ENCODE results near the gene TEPSIN.

TEPSIN gene

GRCh38 chr17:81238815-81239713 is at the start of gene TEPSIN, which contains the start of gene NDUFAF8:
TSS of gene TEPSIN (minus strand) at chr17:81239055. CDS start at chr17:81239033, 22 bp downstream.
TSS of gene NDUFAF8 (plus strand) at chr17:81239318. CDS start at chr17:81239364, 46 bp downstream.
- peak; percentile 99 for DNase-seq (ENCODE audit: low spot score)

GRCh38 chr17:81287741-81288430 is 49.0 kb upstream of the TEPSIN start:
- DNase-seq (ENCODE audit: low spot score): no peak

- no peak for DNase-seq (ENCODE audit: low spot score)
Measured at GRCh38 chr17:81287152-81287551, 48.3 kb upstream of the TEPSIN start.

GRCh38 chr17:81286491-81287145 is 47.8 kb upstream of the TEPSIN start:
- DNase-seq (ENCODE audit: low spot score): no peak

- no peak for DNase-seq (ENCODE audit: low spot score)
Measured at GRCh38 chr17:81285894-81286293, 47.0 kb upstream of the TEPSIN start.

GRCh38 chr17:81285179-81285878 is 46.5 kb upstream of the TEPSIN start:
- DNase-seq (ENCODE audit: low spot score): no peak

GRCh38 chr17:81282876-81283275 is 44.0 kb upstream of the TEPSIN start:
- DNase-seq (ENCODE audit: low spot score): no peak

GRCh38 chr17:81282141-81282540 is 43.3 kb upstream of the TEPSIN start:
- no peak for DNase-seq (ENCODE audit: low spot score)

- no peak for DNase-seq (ENCODE audit: low spot score)
Measured at GRCh38 chr17:81280571-81280970, 41.7 kb upstream of the TEPSIN start.

GRCh38 chr17:81279278-81280275 is 40.7 kb upstream of the TEPSIN start:
- DNase-seq (ENCODE audit: low spot score): no peak

- DNase-seq (ENCODE audit: low spot score): no peak
Measured at GRCh38 chr17:81278831-81279230, 40.0 kb upstream of the TEPSIN start.

GRCh38 chr17:81277946-81278693 is 39.3 kb upstream of the TEPSIN start:
- no peak for DNase-seq (ENCODE audit: low spot score)

GRCh38 chr17:81277421-81277820 is 38.6 kb upstream of the TEPSIN start:
- DNase-seq (ENCODE audit: low spot score): no peak

- no peak for DNase-seq (ENCODE audit: low spot score)
Measured at GRCh38 chr17:81276781-81277180, 37.9 kb upstream of the TEPSIN start.

GRCh38 chr17:81274471-81274855 is 35.6 kb upstream of the TEPSIN start:
- no peak for DNase-seq (ENCODE audit: low spot score)

- DNase-seq (ENCODE audit: low spot score): no peak
Measured at GRCh38 chr17:81273698-81274470, 35.0 kb upstream of the TEPSIN start.

GRCh38 chr17:81272616-81273015 is 33.8 kb upstream of the TEPSIN start:
- DNase-seq (ENCODE audit: low spot score): no peak

GRCh38 chr17:81271226-81271625 is 32.4 kb upstream of the TEPSIN start:
- DNase-seq (ENCODE audit: low spot score): no peak

- no peak for DNase-seq (ENCODE audit: low spot score)
Measured at GRCh38 chr17:81270279-81270678, 31.4 kb upstream of the TEPSIN start.
